ENCODE measurements around the gene YY1. TPM values are rescaled to one million over a fixed set of nuclear protein-coding genes. Genes with fewer than 3 reads are reported as not detected.
"Not testable (repeated sequence)": the region's sequence is repeated elsewhere in the genome, so short reads cannot be mapped to it uniquely, and the experiment has no call there.

YY1 gene
- total RNA-seq, 6 experiments from 2014 or later: 24.4 to 52.5 (median 36.1) TPM

DNA sequence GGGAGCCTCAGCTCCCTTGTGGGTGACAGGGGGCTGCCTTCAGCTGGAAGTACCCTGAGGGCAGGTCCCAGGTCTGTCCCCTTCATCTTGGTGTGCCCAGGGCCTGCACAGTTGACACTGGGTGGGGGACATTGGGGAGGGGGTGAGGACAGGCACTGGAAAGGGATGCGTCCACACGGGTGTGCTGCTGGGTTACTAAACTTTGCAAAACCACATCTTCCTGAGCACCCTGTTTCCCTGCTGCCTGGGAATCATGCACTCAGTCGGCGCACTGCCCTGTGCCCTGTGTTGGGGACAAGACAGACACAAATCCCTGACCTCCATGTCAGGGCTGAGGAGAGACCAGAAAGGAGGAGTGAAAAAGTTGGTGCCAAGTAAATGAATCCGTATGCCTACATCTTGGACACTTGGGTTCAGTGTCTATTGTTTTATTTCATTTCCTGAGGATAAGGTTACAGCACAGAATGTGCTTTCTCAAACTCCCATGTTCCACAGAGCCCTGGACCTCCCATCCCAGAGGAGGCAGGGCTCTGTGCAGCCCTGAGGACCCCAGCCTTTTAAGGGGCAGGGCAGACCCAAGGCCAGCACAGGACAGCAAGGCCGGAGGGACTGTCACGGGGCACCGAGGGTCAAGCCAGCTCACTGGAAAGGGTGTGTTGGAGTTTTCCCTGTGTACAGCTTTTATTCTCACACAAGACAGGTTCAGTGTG is 70.2 kb downstream of the YY1 start:
- H3K36me3 ChIP-seq: no peaks in the 10 kb centered on the region
- H3K4me3 ChIP-seq: no peak overlapping the region
- peaks cover 0 to 26% (median 10%) of the 10 kb centered on the region in 4 donors for H3K4me1 ChIP-seq
- intact Hi-C loops (cut with DNase I): loop anchor here in 1 of 2 donors (10.0 kb wide), 1 partner anchor 66 kb away; the partner anchor contains the start of gene WDR25
- ATAC-seq: peak in 1 of 4 donors; percentile 9
- no peak for TF ChIP-seq POLR2A (IDR thresholded peaks at IDR 0.05)
- TF ChIP-seq, protein P1, sequence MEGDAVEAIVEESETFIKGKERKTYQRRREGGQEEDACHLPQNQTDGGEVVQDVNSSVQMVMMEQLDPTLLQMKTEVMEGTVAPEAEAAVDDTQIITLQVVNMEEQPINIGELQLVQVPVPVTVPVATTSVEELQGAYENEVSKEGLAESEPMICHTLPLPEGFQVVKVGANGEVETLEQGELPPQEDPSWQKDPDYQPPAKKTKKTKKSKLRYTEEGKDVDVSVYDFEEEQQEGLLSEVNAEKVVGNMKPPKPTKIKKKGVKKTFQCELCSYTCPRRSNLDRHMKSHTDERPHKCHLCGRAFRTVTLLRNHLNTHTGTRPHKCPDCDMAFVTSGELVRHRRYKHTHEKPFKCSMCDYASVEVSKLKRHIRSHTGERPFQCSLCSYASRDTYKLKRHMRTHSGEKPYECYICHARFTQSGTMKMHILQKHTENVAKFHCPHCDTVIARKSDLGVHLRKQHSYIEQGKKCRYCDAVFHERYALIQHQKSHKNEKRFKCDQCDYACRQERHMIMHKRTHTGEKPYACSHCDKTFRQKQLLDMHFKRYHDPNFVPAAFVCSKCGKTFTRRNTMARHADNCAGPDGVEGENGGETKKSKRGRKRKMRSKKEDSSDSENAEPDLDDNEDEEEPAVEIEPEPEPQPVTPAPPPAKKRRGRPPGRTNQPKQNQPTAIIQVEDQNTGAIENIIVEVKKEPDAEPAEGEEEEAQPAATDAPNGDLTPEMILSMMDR (IDR thresholded peaks at IDR 0.05): peak in 1 of 4 donors; percentile 7
- no peaks in the 10 kb centered on the region for H3K9me3 ChIP-seq
- no peaks in the 10 kb centered on the region for H3K27me3 ChIP-seq
- no peak for DNase-seq
- whole genome bisulfite sequencing (ENCODE audit: insufficient coverage, low coverage, low lambda C conversion rate, missing lambda C conversion rate): 15% methylated on average over 5 of the region's 8 CpGs
- no peak overlapping the region for H3K27ac ChIP-seq

DNA sequence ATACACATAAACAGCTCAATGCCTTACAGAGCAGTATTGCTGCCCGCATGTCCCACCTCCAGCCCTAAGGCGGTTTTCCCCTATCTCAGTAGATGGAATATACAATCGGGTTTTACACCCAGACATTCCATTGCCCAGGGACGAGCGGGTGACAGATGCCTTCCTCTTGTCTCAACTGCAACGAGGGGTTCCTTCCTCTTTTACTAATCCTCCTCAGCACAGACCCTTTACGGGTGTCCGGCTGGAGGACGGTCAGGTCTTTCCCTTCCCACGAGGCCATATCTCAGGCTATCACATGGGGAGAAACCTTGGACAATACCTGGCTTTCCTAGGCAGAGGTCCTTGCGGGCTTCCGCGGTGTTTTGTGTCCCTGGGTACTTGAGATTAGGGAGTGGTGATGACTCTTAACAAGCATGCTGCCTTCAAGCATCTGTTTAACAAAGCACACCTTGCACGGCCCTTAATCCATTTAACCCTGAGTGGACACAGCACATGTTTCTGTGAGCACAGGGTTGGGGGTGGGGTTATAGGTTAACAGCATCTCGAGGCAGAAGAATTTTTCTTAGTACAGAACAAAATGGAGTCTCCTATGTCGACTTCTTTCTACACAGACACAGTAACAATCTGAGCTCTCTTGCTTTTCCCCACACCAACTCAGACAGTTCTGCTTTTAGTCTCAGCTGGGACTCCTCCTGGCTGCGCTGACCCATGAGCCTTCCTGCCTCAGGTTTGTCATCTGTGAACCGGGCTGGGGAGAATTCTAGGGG is 73.3 kb downstream of the YY1 start:
- H3K27me3 ChIP-seq; ATAC-seq; H3K4me3 ChIP-seq; H3K9me3 ChIP-seq; H3K27ac ChIP-seq; H3K36me3 ChIP-seq; intact Hi-C loops (cut with DNase I); DNase-seq: not testable (repeated sequence)
- peaks cover 0 to 19% (median 8%) of the 10 kb centered on the region in 4 donors for H3K4me1 ChIP-seq
- 35% methylated on average over 13 of the region's 18 CpGs for WGBS (ENCODE audit: insufficient coverage, low coverage, low lambda C conversion rate, missing lambda C conversion rate)

DNA sequence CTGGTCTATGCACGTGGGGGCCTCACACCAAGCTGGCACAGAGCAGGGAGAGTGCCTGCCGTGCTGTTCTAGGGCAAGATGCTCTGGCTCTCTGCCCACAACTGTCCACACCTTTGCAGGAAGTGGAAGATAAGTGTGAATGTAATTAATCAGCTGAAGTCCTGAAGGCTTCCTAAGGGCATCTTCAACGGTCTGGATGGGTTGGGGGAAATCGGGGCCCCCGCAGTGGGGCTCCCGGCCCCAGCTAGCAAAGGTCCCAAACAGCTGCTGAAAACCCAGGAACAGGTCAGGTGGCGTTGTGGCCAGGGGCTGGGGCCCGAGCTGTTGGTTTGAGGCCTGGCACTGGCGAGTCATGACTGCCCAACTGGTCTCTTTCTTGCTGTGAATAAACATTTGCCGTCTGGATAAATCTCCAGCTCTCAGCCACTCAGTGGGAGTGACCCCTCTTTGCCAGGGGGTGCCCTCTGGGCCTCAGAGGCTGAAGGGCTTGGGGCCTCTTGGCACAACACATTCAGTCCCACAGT is 74.0 kb downstream of the YY1 start:
- intact Hi-C loops (cut with DNase I): no loop called here
- Histone ChIP-seq H3K27me3 (no peaks in the 10 kb centered on the region), H3K9me3 (no peaks in the 10 kb centered on the region), H3K36me3 (no peaks in the 10 kb centered on the region), H3K4me3 (no peak overlapping the region), H3K4me1 (peaks cover 0 to 13% (median 5%) of the 10 kb centered on the region in 4 donors), H3K27ac (no peak overlapping the region)
- DNase-seq: no peak
- WGBS (ENCODE audit: insufficient coverage, low coverage, low lambda C conversion rate, missing lambda C conversion rate): 28% methylated on average over 4 of the region's 10 CpGs
- no peak for ATAC-seq
- TF ChIP-seq, protein P1 (IDR thresholded peaks at IDR 0.05): no peak
- no peak for TF ChIP-seq POLR2A (IDR thresholded peaks at IDR 0.05)

DNA sequence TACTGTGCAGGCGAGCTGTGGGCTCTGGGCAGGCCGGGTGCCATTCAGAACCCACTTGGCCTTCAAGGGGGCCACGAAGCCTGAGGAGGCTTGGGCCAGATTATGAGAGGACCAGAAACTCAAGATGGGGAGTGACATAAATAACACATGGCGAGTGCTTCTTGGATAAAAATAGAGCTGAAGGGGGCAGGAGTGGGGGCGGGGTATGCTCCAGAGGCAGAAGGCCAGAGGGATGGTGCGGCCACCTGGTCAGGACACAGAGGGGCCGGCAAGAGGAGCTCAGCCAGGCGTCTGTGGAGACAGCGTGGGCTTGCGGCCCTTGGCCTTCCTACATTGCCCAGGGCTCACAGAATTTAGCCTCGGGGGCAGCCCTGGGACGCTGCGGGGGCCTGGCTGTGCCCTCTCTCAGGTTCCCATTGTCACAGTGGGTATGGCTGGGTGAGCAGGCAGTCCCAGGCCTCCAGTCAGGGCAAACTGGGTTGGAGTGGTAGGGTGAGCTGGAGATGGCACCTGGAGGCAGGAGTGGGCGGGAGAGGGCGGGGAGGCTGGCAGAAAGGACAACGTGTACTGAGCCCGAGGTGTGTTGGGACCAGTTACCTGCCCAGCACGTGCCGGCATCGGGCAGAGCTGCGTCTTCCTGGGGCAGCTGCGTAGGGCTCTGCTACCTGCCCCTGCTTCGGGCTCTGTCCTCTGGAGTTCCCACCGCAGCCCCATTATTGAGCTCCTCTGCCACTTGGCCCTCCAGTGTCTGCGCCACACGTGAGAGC is 74.7 kb downstream of the YY1 start:
- no peak overlapping the region for H3K27ac ChIP-seq
- TF ChIP-seq, protein P1 (IDR thresholded peaks at IDR 0.05): no peak
- no peak for TF ChIP-seq POLR2A (IDR thresholded peaks at IDR 0.05)
- no peaks in the 10 kb centered on the region for H3K9me3 ChIP-seq
- intact Hi-C loops (cut with DNase I): no loop called here
- H3K4me3 ChIP-seq: no peak overlapping the region
- H3K36me3 ChIP-seq: no peaks in the 10 kb centered on the region
- WGBS (ENCODE audit: insufficient coverage, low coverage, low lambda C conversion rate, missing lambda C conversion rate): 93% methylated on average over 10 of the region's 26 CpGs
- DNase-seq (no peak), ATAC-seq (no peak)
- H3K4me1 ChIP-seq: peaks cover 0 to 9% (median 4%) of the 10 kb centered on the region in 4 donors
- H3K27me3 ChIP-seq: no peaks in the 10 kb centered on the region

Measured in right lobe of liver (tissue), 6 donors.